ENCODE results near the gene CCNYL1. TPM values are rescaled to one million over a fixed set of nuclear protein-coding genes. Genes with fewer than 3 reads are reported as not detected.

CCNYL1 gene
- polyA plus RNA-seq, 1 of the 3 experiments (the other 2 are of a cell fraction) = 8.7 TPM

GRCh38 chr2:207768866-207769596 is 57.6 kb downstream of the CCNYL1 start:
- H3K9me3 ChIP-seq = no peaks in the 10 kb centered on the region
- no peaks in the 10 kb centered on the region for H3K27me3 ChIP-seq (ENCODE audit: insufficient read depth)
- no peaks in the 10 kb centered on the region for H3K79me2 ChIP-seq (ENCODE audit: insufficient read depth)
- H3K9ac ChIP-seq = peak overlapping the region; percentile 69
- H3K4me3 ChIP-seq (ENCODE audit: low read depth in 2 of 2, low read length in 1 of 2) = peak overlapping the region; percentile 79 to 89
- H4K20me1 ChIP-seq (ENCODE audit: insufficient read depth) = no peaks in the 10 kb centered on the region
- peak overlapping the region; percentile 99 for H2AFZ ChIP-seq (ENCODE audit: low read depth)
- H3K4me1 ChIP-seq (ENCODE audit: control insufficient read depth in 1 of 2, insufficient read depth in 2 of 2, low read depth in 1 of 2, low read length in 1 of 2) = peaks cover 0 to 18% of the 10 kb centered on the region in 2 experiments; a peak in 1 of 4 replicates
- no peak for TF ChIP-seq FOXJ3 (CRISPR knock-in tag; IDR thresholded peaks at IDR 0.05)
- no peak for TF ChIP-seq USF1 (IDR thresholded peaks at IDR 0.05; ENCODE audit: borderline replicate concordance, low read depth)
- TF ChIP-seq GABPA (IDR thresholded peaks at IDR 0.05; ENCODE audit: low read depth) = no peak
- TF ChIP-seq FOSL2 (IDR thresholded peaks at IDR 0.05; ENCODE audit: borderline replicate concordance, low read depth) = no peak
- TF ChIP-seq EP300 (IDR thresholded peaks at IDR 0.05; ENCODE audit: borderline replicate concordance in 1 of 2, low read depth in 1 of 2, low read length in 1 of 2) = no peak
- WGBS (ENCODE audit: low lambda C conversion rate) = 1% methylated on average over 29 of the region's 52 CpGs
- no peaks in the 10 kb centered on the region for H3K9me2 ChIP-seq
- DNase-seq = no peak
- peaks cover 3 to 5% of the 10 kb centered on the region in 2 experiments for H3K36me3 ChIP-seq (replicated peaks in 1 of 2; ENCODE audit: control insufficient read depth in 1 of 2, insufficient read depth in 2 of 2, low read length in 1 of 2)
- ChIA-PET POLR2A (no interaction called here), CTCF (interaction anchor here (0.7 to 5.7 kb wide), 10 partner anchors 13 to 303 kb away, joined by 3 to 36 read pairs (median 6); no protein-coding TSS in a partner anchor)
- peak overlapping the region; percentile 11 to 33; a peak in 2 of 4 replicates for H3K27ac ChIP-seq (ENCODE audit: low read depth in 2 of 2, low read length in 1 of 2)
- peak overlapping the region; percentile 99 for H3K4me2 ChIP-seq
- H3F3A ChIP-seq (replicated peaks; ENCODE audit: insufficient read depth) = no peaks in the 10 kb centered on the region

- DNase-seq = no peak
- H3K4me2 ChIP-seq = no peak overlapping the region
- no peaks in the 10 kb centered on the region for H3K9me3 ChIP-seq
- H4K20me1 ChIP-seq (ENCODE audit: insufficient read depth) = no peaks in the 10 kb centered on the region
- H3K36me3 ChIP-seq (replicated peaks in 1 of 2; ENCODE audit: control insufficient read depth in 1 of 2, insufficient read depth in 2 of 2, low read length in 1 of 2) = peaks cover 0 to 5% of the 10 kb centered on the region in 2 experiments
- H3F3A ChIP-seq (replicated peaks; ENCODE audit: insufficient read depth) = no peaks in the 10 kb centered on the region
- H3K4me1 ChIP-seq (ENCODE audit: control insufficient read depth in 1 of 2, insufficient read depth in 2 of 2, low read depth in 1 of 2, low read length in 1 of 2) = peaks cover 0 to 18% of the 10 kb centered on the region in 2 experiments; a peak in 1 of 4 replicates
- no peaks in the 10 kb centered on the region for H3K79me2 ChIP-seq (ENCODE audit: insufficient read depth)
- H3K4me3 ChIP-seq (ENCODE audit: low read depth in 2 of 2, low read length in 1 of 2) = no peak overlapping the region
- POLR2A ChIA-PET = no interaction called here
- H2AFZ ChIP-seq (ENCODE audit: low read depth) = no peak overlapping the region
- H3K27me3 ChIP-seq (ENCODE audit: insufficient read depth) = no peaks in the 10 kb centered on the region
- no peaks in the 10 kb centered on the region for H3K9me2 ChIP-seq
- TF ChIP-seq ELF1 (IDR thresholded peaks at IDR 0.05) (no peak), TCF12 (IDR thresholded peaks at IDR 0.05) (no peak), TEAD4 (IDR thresholded peaks at IDR 0.05; ENCODE audit: borderline replicate concordance, insufficient read depth) (no peak), USF1 (IDR thresholded peaks at IDR 0.05; ENCODE audit: borderline replicate concordance, low read depth) (no peak), SIN3A (IDR thresholded peaks at IDR 0.05; ENCODE audit: borderline replicate concordance, low read depth, low read length) (no peak), CTCF (IDR thresholded peaks at IDR 0.05) (no peak), MAX (IDR thresholded peaks at IDR 0.05; ENCODE audit: low read depth) (no peak)
- CTCF ChIA-PET = interaction anchor here (0.9 to 3.3 kb wide), 4 partner anchors 11 to 255 kb away, joined by 3 to 17 read pairs (median 4); partner anchors contain the start of gene PLEKHM3
- no peak overlapping the region for H3K27ac ChIP-seq (ENCODE audit: low read depth in 2 of 2, low read length in 1 of 2)
- no peak overlapping the region for H3K9ac ChIP-seq
- WGBS (ENCODE audit: low lambda C conversion rate) = 92% methylated on average over 50 of the region's 50 CpGs
Measured at GRCh38 chr2:207770602-207771404, 59.4 kb downstream of the CCNYL1 start.

Data from SK-N-SH (cell line).